AG10803 (cell line): ENCODE data around the gene AMIGO3.

Source experiments
- DNase-seq: peaks from one replicate; pipeline ENCODE4 v3.0.0; 2010; ENCODE audit warnings: low read depth
- H3K4me3 ChIP-seq: 2 replicates; pipeline ENCODE4 v1.5.1; 2011; ENCODE audit warnings: mild to moderate bottlenecking, low read length, control low read depth
- TF ChIP-seq, protein P1 (sequence below): conservative IDR thresholded peaks from 2 replicates; pipeline ENCODE4 v1.5.1; 2011; ENCODE audit warnings: mild to moderate bottlenecking, low read length, control low read depth, inconsistent platforms

AMIGO3 gene

DNA sequence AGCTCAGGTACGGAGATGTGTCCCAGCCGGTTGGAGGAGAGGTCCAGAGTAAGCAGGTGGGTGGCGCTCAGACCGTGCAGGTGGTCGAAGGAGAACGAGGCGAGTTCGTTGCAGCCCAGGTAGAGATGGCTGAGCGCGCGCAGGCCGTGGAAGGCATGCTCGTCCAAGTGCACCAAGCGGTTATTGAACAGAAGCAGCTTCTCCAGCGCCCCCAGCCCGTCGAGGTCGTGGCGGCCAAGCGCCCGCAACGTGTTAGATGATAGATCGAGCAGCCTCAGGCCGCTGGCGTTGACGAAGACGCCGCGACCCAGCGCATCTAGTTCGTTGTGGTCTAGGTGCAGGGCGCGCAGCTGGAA, 648 bp downstream of the AMIGO3 start:
- H3K4me3 ChIP-seq, result peak overlapping the region; percentile 64
- DNase-seq, result no peak
- TF ChIP-seq, protein P1, sequence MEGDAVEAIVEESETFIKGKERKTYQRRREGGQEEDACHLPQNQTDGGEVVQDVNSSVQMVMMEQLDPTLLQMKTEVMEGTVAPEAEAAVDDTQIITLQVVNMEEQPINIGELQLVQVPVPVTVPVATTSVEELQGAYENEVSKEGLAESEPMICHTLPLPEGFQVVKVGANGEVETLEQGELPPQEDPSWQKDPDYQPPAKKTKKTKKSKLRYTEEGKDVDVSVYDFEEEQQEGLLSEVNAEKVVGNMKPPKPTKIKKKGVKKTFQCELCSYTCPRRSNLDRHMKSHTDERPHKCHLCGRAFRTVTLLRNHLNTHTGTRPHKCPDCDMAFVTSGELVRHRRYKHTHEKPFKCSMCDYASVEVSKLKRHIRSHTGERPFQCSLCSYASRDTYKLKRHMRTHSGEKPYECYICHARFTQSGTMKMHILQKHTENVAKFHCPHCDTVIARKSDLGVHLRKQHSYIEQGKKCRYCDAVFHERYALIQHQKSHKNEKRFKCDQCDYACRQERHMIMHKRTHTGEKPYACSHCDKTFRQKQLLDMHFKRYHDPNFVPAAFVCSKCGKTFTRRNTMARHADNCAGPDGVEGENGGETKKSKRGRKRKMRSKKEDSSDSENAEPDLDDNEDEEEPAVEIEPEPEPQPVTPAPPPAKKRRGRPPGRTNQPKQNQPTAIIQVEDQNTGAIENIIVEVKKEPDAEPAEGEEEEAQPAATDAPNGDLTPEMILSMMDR, result no peak

DNA sequence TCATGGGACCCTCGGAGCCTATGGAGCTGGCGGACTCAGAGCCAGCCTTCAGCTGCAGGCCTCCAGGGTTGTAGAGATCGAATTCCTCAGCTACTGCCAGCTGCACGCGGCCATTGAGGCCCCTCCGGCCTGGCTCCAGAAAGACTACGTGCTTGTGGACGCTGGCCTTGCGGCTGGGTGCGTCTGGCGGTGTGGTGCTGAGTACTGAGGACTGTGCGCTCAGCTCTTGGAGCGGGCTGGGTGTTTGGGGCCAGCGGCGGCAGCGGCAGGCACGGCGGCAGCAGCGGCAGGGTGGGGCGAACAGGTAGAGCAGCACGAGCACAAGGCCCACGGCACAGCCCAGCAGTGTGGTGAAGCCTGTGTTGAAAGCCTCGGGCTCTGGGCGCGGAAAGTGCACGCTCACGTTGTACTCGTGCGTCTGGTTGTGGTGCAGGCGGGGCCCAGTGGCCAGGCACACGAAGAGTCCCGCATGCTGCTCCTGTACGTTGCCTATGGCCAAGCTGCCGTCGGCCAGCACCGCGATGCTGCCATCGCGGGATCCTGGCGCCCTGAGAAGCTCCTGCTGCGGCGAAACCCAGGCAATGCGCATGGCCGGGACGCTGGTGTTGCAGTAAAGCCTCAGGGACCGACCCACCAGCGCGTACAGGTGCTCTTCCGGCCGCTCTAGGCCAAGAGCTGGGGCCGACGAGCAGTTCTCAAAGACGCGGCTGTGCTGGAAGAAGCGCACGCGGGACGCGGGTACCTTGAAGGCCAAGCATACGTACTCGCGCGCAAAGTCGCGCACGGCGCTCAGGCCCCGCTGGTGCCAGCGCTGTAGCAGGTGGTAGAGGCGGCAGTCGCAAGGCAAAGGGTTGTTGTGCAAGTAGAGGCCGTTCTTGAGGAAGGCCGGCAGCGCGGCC, 1.3 kb downstream of the AMIGO3 start:
- no peak for DNase-seq
- no peak overlapping the region for H3K4me3 ChIP-seq
- TF ChIP-seq, protein P1, result no peak

DNA sequence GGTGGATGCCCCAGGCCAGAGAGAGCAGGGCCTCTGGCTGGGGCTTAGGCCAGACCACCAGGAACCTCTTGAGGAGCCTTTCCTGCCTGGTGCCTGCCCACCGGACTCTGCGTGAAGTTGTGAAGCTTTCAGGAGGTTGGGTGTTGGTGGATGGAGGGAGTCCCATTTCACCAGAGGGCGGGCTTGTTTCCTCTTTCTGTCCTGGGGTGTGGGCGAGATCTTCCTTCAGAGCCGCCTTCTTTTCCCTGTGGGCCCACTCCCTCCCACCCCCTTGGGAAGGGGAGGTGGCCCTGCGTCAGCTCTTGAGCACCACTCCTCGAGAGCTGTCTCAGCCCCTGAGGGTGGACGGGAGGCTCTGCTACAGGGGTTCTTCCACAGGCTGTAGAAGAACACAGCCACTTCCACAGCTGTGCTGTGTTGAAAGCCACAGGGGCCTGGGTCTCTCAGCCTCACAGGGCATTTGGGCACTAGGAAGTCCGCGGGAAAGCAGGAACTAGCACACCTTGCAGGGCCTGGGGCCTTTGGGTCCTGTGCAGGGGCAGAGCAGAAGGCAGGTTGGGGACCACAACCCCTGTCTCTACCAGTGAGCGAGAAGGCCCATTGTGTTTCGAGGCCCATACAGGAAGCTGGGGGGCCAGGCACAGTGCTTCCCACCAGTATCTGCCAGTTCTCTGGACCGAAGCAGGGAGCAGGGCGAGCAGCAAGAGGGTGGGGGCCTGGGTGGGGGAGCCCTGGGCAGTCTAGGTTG, 2.1 kb downstream of the AMIGO3 start:
- DNase-seq, result no peak
- TF ChIP-seq, protein P1, result no peak
- no peak overlapping the region for H3K4me3 ChIP-seq

- DNase-seq, result no peak
- H3K4me3 ChIP-seq, result no peak overlapping the region
- TF ChIP-seq, protein P1, result no peak
These were observed 2.7 kb downstream of the AMIGO3 start for GRCh38 chr3:49716691-49717210.

DNA sequence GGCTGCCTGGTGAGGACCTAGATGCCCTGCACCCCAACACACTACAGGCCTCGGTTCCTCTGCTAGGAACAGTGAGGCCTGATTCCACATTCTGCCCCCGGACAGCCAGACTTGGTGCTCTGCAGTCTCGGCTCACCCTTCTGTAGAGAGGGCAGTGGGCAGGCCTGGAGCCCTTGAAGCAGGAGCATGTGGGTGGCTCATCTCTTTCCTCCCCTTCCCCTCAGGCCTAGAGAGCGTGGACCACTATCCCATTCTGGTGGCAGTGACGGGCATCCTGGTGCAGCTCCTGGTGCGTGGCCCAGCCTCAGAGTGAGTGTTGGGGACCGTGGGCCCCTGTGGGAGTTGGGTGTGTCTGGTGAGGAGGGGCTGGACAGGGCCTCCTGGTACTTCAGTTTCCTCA, 3.3 kb downstream of the AMIGO3 start:
- DNase-seq, result no peak
- no peak overlapping the region for H3K4me3 ChIP-seq
- TF ChIP-seq, protein P1, result no peak

DNA sequence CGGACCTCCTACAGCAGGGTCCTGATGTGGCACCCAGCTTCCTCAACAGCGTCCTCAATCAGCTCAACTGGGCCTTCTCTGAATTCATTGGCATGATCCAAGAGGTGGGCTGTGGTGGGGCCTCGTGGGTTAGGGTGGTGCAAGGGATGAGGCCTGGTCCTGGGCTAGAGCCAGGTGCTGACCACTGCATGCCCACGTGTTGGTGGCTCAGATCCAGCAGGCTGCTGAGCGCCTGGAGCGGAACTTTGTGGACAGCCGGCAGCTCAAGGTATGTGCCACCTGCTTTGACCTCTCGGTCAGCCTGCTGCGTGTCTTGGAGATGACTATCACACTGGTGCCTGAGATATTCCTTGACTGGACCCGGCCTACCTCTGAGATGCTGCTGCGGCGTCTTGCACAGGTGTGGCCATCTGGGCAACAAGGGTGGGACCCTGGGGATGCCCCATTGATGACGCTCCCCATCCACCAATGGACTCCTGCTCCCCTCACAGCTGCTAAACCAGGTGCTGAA, 3.8 kb downstream of the AMIGO3 start:
- DNase-seq, result no peak
- no peak overlapping the region for H3K4me3 ChIP-seq
- TF ChIP-seq, protein P1, result no peak
